HG03139 (cell line): ENCODE measurements around the gene TGIF1.
A peak's percentile ranks its signal among the peaks of the same experiment; 100 is the strongest.

Source experiments
- ATAC-seq: cut with Tn5 transposase; IDR thresholded peaks from one replicate; pipeline ENCODE4 v1.9.1; 2021; ENCODE audit not compliant: unreplicated experiment

The TGIF1 gene

DNA sequence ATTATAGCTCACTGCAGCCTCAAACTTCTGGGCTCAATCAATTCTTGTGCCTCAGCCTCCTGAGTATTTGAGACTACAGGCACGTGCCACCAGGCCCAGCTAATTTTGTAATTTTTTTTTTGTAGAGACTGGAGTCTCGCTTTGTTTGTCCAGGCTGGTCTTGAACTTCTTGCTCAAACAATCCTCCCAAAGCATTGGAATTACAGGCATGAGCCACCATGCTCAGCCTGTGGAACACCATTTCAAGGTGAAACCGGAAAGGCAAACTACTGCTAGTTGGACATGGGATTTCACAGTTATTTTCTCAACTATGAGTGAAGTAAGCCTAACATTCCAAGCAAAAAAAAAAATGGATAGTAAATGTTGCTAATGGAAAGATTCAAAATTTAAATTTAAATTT lies 20.9 kb upstream of the TGIF1 start:
- ATAC-seq: no peak

- ATAC-seq: no peak
Observed at GRCh38 chr18:3434685-3435084, 15.3 kb upstream of the TGIF1 start.

GRCh38 chr18:3440341-3440740 lies 9.6 kb upstream of the TGIF1 start:
- no peak for ATAC-seq

GRCh38 chr18:3441290-3441689 lies 8.7 kb upstream of the TGIF1 start:
- ATAC-seq: no peak

DNA sequence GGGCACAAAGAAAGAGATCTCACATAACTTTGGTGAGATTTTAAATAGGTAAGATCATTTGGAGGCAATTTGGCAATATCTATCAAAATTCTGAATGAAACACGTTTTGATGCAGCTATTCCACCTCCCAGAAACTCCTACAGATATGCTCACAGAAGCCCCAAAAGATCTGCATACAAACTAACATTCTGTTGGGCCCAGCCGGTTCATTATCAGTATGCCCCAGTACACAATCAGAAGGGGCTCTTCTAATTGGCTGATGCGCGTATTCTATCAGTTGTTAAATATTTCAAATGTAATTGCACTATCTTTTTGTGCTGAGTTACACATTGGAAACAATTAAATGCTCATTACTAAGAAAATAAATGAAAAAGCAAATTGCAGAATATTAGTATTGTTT lies 7.1 kb upstream of the TGIF1 start:
- ATAC-seq: no peak

DNA sequence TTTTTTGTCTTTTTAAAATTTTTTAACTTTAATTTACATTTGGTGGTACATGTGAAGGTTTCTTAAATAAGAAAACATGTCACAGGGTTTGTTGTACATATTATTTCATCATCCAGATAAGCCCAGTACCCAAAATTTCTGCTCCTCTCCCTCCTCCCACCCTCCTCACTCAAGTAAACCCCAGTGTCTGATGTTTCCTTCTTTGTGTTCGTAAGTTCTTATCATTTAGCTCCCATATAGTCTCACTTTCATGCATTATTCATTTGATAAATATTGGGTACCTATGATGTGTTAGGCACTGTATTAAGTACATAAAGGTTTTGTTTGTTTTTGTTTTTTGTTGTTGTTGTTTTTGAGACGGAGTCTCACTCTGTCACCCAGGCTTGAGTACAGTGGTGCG lies 5.7 kb upstream of the TGIF1 start:
- ATAC-seq: no peak

DNA sequence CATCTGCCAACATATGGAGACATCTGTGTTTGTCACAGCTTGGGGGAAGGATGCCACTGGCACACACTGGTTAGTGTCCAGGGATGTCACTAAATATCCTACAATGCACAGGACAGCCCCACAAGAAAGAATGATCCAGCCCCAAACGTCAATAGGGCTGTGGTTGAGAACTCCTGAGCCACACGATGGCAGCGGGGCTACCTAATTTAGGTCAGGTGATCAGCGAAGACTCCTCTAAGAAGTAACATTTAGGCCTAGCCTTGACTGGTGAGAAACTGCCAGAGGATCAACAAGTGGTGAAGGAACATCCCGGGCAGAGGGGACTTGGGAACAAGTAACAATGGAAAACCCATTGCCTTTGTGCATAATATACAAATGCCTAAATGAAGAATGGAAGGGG lies 5.0 kb upstream of the TGIF1 start:
- ATAC-seq: no peak

GRCh38 chr18:3447068-3447894 lies 2.7 kb upstream of the TGIF1 start:
- no peak for ATAC-seq

GRCh38 chr18:3447895-3448837 lies 1.8 kb upstream of the TGIF1 start:
- peak; percentile 61 for ATAC-seq

DNA sequence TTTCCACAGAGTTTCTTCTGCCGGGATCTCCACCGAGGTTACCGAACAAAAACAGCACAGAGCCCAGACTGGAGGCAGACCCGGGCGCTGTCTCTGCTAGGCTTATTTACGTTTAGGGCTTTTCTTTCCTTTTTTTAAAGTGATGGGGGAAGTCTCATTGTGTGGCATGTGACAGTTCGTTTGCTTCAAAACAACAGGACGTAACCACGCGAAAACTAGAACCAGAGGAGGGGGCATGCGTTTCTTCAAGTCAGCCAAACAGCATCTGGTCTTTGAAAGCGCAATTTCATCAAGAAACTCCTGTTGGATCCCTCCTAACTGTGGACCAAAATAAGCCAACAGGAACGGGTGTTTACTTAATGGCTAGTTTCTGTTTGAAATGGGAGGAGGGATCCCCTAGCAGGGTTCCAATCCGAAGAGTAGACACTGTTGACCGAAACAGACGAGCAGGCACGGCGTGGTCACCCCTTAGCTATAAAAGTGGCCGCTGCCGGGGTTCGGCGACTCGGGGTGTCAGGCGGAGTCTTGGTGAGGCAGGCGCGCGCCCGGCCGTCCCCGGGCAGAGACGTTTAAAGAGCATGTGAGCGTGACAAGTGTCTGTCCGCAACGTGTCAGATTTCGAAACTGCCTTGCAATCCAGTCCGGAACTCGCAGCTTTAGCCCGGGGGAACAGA lies 997 bp upstream of the TGIF1 start:
- ATAC-seq: peak; percentile 44

DNA sequence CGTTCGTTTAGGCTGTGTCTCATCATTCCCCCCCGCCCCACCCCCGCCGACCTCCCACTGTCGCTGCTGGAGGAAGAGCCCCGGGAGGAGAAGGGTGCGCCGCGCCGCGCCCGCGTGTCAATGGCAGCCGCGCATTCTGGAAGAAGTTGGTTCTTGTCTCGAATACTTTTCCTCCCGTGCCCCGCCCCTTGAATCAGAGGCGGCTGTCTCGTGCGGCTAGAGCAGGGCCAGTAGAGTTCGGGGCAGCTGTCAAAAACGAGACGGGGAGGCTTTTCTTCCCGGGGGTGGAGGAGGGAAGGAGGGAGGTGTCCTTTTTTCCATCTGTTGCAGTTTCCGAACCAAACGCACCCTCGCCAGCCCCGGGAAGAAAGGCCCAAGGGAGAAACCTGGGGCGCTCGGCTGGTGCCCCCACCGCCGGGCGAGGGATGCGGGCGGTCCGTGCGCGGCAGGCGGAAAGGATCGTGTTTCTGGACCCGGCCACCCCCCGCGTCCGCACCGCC lies 410 bp upstream of the TGIF1 start:
- peak; percentile 9 for ATAC-seq

DNA sequence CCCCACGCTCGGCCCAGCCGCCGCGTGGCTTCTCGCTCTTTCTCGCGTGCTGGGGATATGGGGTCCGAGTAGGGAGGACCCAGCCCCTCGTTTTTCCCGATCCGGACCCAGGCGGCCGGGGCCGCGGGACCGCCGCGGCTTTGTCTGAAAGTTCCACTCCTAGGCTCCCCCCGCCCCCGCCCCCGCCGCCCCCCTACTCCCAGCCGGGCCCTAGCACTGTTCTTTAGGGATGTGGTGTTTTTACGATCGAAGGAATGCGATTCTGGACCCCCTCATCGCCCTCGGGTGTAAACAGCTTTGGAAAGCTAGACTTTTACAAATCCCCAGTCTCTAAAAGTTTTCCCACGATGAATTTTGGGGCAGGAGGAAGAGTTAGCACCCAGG lies 819 bp downstream of the TGIF1 start:
- ATAC-seq: no peak

- ATAC-seq: no peak
Observed at GRCh38 chr18:3451183-3451988, 1.4 kb downstream of the TGIF1 start.

DNA sequence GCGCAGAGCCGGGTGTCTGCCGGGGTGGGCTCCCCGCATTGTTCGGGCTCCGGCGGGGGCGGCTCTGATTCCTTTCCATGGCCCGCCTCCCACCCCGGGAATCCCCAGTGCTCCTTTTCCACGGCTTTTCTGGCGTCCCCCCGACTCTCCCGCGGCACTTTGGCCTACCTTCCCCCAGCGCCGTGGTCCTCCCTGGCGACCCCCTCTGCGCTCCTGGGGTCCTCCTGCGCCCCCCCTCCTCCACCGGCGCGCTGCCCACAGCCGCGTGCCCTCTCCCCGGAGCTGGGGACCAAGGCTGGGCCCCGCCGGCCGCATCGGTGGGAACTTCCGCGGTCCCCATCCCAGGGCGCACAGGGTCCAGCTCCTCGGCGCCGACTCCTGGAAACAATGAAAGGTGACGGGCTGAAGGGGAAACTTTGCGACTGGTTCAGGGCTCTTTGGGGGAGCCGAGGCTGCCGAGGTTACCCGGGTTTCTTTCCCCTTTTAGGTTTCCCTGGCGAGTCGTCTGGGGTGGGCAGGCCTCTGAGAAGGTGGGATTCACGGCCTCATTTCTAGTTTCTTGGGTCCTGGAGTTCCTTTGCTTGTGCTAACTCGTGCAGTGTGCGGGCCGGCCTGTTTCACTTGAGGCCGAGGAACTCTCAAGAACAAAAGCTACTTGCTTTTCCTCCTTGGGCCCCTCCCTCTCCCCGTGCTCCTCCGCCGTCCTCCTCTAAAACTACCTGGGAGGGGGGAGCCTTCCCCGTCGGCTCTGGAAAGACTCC lies 2.2 kb downstream of the TGIF1 start:
- ATAC-seq: no peak

DNA sequence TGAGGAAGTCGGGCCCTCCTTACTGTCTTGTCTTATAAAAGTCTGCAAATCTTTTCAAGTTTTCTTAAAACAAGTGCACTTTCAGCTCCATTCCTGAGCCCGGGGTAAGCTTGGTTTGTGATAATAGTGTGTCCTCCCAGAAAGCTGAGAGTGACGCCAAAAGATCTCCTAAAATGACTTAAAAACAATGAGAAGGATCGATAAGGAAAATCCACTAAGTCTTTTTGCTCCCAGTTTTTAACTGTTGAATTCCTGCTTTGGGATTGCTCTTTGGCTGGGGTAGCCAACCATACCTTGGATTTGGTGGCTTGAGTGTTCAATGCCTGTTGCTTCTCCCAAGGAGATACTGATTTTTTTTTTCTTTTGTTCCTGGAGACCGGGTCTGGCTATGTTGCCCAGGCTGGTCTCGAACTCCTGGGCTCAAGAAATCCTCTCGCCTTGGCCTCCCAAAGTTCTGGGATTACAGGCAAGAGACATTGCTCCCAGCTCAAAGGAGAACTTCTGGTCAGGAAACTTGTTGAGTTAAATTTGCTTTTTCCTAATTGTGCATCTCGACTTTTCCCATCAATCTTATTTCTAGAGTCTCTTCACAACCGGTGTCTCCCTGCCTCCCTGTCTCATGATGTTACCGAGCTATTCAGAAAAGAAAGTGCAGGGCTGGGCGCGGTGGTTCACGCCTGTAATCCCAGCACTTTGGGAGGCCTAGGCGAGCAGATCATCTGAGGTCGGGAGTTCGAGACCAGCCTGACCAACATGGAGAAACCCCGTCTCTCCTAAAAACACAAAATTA lies 3.0 kb downstream of the TGIF1 start:
- ATAC-seq: no peak

DNA sequence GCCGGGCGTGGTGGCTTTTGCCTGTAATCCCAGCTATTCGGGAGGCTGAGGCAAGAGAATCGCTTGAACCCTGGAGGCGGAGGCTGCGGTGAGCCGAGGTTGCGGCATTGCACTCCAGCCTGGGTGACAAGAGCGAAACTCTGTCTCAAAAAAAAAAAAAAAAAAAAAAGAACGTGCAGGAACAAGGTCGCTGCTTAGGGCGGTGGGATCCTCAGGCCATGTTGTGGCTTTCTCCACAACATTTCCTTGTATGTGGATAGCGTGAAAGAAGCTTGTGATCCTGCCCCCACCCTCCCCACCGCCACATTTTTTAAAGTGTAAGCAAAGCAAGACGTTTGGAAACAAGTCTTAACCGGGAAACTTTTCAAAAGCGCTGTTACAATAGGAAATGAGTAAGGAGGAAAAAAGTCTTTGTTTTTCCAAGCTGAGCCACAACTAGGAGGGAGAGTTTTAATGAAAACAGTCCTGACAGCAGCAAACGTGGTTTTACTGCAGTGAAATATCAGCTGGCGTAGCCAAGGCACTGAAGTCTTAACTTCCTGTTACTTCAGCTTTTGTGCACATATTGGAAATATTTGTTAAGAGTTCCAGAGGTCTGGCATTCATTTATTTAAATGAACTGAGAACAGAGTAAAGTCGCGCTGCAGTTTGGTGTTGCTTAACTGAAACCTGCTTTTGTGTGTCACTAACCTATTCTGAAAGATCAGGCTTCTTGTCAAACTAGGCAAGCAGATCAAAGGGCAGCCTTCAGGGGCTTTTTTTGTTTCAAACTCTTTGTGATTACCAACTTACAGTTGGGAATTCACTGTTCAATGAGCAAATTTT lies 3.8 kb downstream of the TGIF1 start:
- ATAC-seq: no peak

DNA sequence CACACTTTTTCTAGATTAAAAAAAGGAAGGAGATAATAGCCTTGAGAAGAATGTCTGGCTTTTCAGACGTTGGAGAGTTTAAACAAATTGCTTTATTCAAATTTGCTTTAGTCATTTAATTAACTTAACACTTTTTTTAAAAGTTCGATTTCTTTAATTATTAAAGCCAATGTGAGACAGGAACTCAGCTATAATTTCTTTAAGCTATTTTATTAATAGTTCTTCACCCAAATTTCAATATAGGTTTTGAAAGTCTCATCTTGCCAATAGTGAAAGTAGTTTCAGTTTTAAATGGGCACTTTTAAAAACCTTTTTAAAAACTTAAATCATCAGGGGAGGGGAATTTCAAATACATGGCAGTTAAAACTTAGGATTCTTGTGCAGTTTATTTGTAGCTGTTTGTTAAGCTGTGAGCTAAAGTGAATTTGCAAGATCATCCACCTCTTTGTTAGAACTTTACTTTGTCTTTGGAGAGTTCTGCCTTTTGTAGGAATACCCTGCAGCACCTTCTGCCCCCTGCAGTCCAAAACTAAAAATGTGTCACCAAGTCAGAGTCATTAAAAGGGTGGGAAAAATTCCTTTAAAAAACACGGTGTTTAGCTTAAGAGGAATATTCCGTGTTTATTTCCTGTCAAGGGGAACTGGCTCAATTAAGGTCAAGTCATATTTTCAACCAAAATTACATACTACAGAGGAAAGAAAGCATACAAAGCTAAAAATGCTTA lies 4.6 kb downstream of the TGIF1 start:
- no peak for ATAC-seq
